Glutamatergic neuron (in vitro differentiated cells): ENCODE results near the gene PHF14. TPM values are rescaled to one million over a fixed set of nuclear protein-coding genes. Genes with fewer than 3 reads are reported as not detected.

ENCODE experiments used
- DNase-seq: peaks from one replicate; pipeline ENCODE4 v3.0.0; 2022
- H3K27ac Mint-ChIP-seq: one replicate; pipeline ENCODE4 v1.8.0; 2020; ENCODE audit warnings: mild to moderate bottlenecking, mixed read lengths, inconsistent platforms; ENCODE audit not compliant: unreplicated experiment
- H3K27me3 Mint-ChIP-seq: one replicate; pipeline ENCODE4 v1.8.0; 2020; ENCODE audit warnings: mild to moderate bottlenecking, moderate library complexity, mixed read lengths, inconsistent platforms; ENCODE audit not compliant: unreplicated experiment
- H3K36me3 Mint-ChIP-seq: one replicate; pipeline ENCODE4 v1.8.0; 2020; ENCODE audit warnings: mild to moderate bottlenecking, mixed read lengths, inconsistent platforms; ENCODE audit not compliant: unreplicated experiment
- H3K4me1 Mint-ChIP-seq: one replicate; pipeline ENCODE4 v1.8.0; 2020; ENCODE audit warnings: mild to moderate bottlenecking, low read depth, mixed read lengths, inconsistent platforms; ENCODE audit not compliant: unreplicated experiment
- H3K4me3 Mint-ChIP-seq: one replicate; pipeline ENCODE4 v1.8.0; 2020; ENCODE audit warnings: mild to moderate bottlenecking, mixed read lengths, inconsistent platforms; ENCODE audit not compliant: unreplicated experiment
- H3K9me3 Mint-ChIP-seq: one replicate; pipeline ENCODE4 v1.8.0; 2020; ENCODE audit warnings: mild to moderate bottlenecking, moderate library complexity, mixed read lengths, inconsistent platforms; ENCODE audit not compliant: unreplicated experiment
- CTCF ChIP-seq: fragments of 200-600 bp; sonication (generic); IDR thresholded peaks from one replicate; pipeline ENCODE4 v1.5.0; 2021; ENCODE audit not compliant: partially characterized antibody, unreplicated experiment
- total RNA-seq: library from RNA; stranded (reverse); fragmentation: NEBNext Ultra II Directional; extraction: Animal tissue kit (Norgen Biotek cat#: 25700); gene quantifications from one replicate; pipeline ENCODE4 v1.2.1, GENCODE V29; 2021; ENCODE audit not compliant: unreplicated experiment

PHF14 gene
- total RNA-seq, 1 donor from 2014 or later, result 90.1 TPM

- H3K4me1 Mint-ChIP-seq, result peaks cover 13% of the 10 kb centered on the region
- H3K36me3 Mint-ChIP-seq, result no peaks in the 10 kb centered on the region
- no peaks in the 10 kb centered on the region for H3K9me3 Mint-ChIP-seq
- H3K27ac Mint-ChIP-seq, result peak overlapping the region; percentile 6
- DNase-seq, result no peak
- H3K4me3 Mint-ChIP-seq, result peak overlapping the region; percentile 3
- H3K27me3 Mint-ChIP-seq, result no peaks in the 10 kb centered on the region
- TF ChIP-seq CTCF, result no peak
These were observed 88.4 kb downstream of the PHF14 start for GRCh38 chr7:11062110-11062509.

GRCh38 chr7:11069591-11069990, 95.9 kb downstream of the PHF14 start:
- TF ChIP-seq CTCF, result no peak
- H3K9me3 Mint-ChIP-seq, result peaks cover 2% of the 10 kb centered on the region

GRCh38 chr7:11077816-11078215, 104.1 kb downstream of the PHF14 start:
- peaks cover 9% of the 10 kb centered on the region for H3K36me3 Mint-ChIP-seq
- H3K27me3 Mint-ChIP-seq, result no peaks in the 10 kb centered on the region
- no peaks in the 10 kb centered on the region for H3K4me1 Mint-ChIP-seq
- H3K27ac Mint-ChIP-seq, result no peak overlapping the region
- H3K4me3 Mint-ChIP-seq, result no peak overlapping the region
- no peak for TF ChIP-seq CTCF
- DNase-seq, result no peak
- H3K9me3 Mint-ChIP-seq, result peaks cover 2% of the 10 kb centered on the region

More at GRCh38 chr7:11069591-11069990, 95.9 kb downstream of the PHF14 start:
- H3K4me3 Mint-ChIP-seq, result no peak overlapping the region
- H3K27ac Mint-ChIP-seq, result no peak overlapping the region
- H3K36me3 Mint-ChIP-seq, result peaks cover 3% of the 10 kb centered on the region
- DNase-seq, result no peak
- H3K27me3 Mint-ChIP-seq, result peaks cover 2% of the 10 kb centered on the region
- peaks cover 10% of the 10 kb centered on the region for H3K4me1 Mint-ChIP-seq

GRCh38 chr7:11078247-11078834, 104.7 kb downstream of the PHF14 start:
- Mint-ChIP-seq H3K36me3 (peaks cover 9% of the 10 kb centered on the region), H3K27ac (no peak overlapping the region), H3K9me3 (no peaks in the 10 kb centered on the region), H3K4me3 (no peak overlapping the region), H3K27me3 (no peaks in the 10 kb centered on the region), H3K4me1 (no peaks in the 10 kb centered on the region)
- no peak for DNase-seq
- TF ChIP-seq CTCF, result no peak

GRCh38 chr7:11079907-11080306, 106.2 kb downstream of the PHF14 start:
- Mint-ChIP-seq H3K9me3 (no peaks in the 10 kb centered on the region), H3K36me3 (peaks cover 4% of the 10 kb centered on the region), H3K27ac (no peak overlapping the region), H3K4me1 (no peaks in the 10 kb centered on the region), H3K4me3 (no peak overlapping the region), H3K27me3 (no peaks in the 10 kb centered on the region)
- DNase-seq, result no peak
- no peak for TF ChIP-seq CTCF
